Right renal cortex interstitium (tissue), 3 donors: ENCODE results near the gene SLC10A7. TPM values are rescaled to one million over a fixed set of nuclear protein-coding genes. Genes with fewer than 3 reads are reported as not detected.

Source experiments
- DNase-seq, 3 donors: peaks; one replicate each; pipeline ENCODE4 v3.0.0-alpha.2; 2013; ENCODE audit warnings: low read depth in 3 of 3, low spot score in 2 of 3
- polyA plus RNA-seq, 3 donors: library from polyadenylated mRNA; unstranded; fragments of 120-200 nt; gene quantifications; one replicate each; pipeline ENCODE4 v1.2.1, GENCODE V29; 2013; ENCODE audit not compliant: insufficient read length in 3 of 3

Gene SLC10A7
- polyA plus RNA-seq, 3 donors = 13.2 to 19.1 (median 14.3) TPM

- DNase-seq = no peak
Observed at GRCh38 chr4:146229406-146229805, 292.3 kb downstream of the SLC10A7 start.

GRCh38 chr4:146224326-146224966 is 297.3 kb downstream of the SLC10A7 start:
- no peak for DNase-seq

GRCh38 chr4:146222313-146222712 is 299.4 kb downstream of the SLC10A7 start:
- no peak for DNase-seq

- DNase-seq = no peak
Observed at GRCh38 chr4:146214238-146214637, 307.5 kb downstream of the SLC10A7 start, which contains the start of gene REELD1. Gene REELD1, plus strand, starts transcription at chr4:146214538. Its CDS starts 2,415 bp downstream, at chr4:146216953.

- no peak for DNase-seq
Observed at GRCh38 chr4:146212781-146213180, 309.0 kb downstream of the SLC10A7 start.

GRCh38 chr4:146211440-146211839 is 310.3 kb downstream of the SLC10A7 start:
- DNase-seq = no peak

- DNase-seq = no peak
Observed at GRCh38 chr4:146210890-146211289, 310.9 kb downstream of the SLC10A7 start.

GRCh38 chr4:146207410-146207809 is 314.3 kb downstream of the SLC10A7 start:
- no peak for DNase-seq

Other genes starting within 250 kb of the SLC10A7 start
- gene POU4F2, start 117.0 kb upstream of the SLC10A7 start, polyA plus RNA-seq = not detected